COLO668 (cell line): ENCODE measurements around the gene SVOP.
"Not testable (repeated sequence)": the region's sequence is repeated elsewhere in the genome, so short reads cannot be mapped to it uniquely, and the experiment has no call there.

Experiments used
- DNase-seq: peaks from one replicate; lab custom pipeline; 2025; ENCODE audit not compliant: unreplicated experiment; lab: John Stamatoyannopoulos, UW

SVOP gene

DNA sequence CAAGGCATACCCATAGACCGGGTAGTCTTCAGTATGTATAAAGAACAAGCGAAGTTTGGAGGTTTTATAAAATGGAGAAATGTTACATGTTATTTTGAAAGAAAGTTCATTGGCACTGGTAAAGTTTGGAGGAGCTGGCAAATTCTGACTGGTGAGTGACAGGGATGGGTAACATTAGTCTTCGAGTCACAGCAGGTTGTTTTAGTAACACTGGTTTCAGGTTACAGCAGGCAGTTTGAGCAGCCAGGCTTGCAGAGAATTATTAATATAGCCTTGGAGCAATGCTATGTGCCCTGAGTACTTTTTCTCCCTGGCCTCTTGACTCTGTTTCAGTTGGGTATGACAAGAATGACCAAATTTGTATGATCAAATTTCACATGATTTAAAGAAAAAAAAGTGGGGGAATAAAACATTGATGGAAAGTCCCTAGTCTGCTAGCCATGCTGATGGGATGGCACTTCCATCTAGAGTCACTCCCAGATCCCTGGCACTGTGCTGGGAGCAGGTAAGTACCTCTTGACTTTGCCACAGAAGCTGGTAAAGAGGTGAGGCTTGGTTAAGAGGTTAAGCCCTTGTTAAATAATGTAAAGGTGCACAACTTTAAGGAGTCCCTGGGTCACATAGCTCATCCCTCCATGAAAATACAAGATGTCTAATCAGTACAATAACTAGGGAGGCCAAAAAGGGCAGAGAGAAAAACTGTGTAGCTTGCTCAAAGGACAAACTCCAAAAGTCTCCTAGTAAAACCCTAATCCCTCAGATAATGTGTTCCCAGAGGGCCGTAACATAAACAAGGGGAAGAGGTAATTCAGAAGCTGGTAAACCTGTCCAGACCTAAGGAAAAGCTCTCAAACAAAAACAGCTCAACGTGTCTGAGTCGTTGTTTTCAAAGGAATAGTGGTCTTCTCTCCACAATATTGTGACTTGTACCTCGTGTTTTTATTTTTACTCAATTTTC is 12.7 kb upstream of the SVOP start:
- no peak for DNase-seq

DNA sequence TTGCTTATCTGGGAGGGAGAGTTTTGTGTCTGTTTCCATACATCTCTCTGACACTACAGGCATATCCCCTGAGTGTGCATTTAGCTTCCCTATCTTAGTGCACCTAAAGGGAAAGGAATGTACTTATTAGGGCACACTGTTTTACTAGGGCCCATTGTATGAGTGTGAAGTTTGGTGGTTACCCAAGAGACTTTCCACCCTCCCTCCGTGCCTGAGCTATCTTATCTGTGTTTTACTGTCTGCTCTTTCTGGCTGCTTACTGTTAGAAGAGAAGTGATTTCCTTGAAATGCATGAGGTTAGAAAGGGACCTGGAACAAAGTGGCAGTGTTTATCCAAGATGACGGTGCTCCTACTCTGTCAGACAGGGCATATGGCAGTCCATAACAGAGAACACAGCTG is 8.5 kb upstream of the SVOP start:
- DNase-seq: no peak

DNA sequence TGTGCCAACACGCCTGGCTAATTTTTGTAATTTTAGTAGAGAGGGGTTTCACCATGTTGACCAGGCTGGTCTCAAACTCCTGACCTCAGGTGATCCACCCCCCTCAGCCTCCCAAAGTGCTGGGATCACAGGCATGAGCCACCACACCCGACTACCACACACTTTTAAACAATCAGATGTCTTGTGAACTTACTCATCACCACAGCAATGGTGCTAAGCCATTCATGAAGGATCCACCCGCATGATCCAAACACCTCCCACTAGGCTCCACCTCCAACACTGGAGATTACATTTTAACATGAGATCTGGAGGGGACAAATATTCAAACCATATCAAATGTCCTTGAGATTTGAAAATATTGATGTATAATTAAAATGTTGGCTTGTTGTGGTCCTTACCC is 7.8 kb upstream of the SVOP start:
- DNase-seq: not testable (repeated sequence)

DNA sequence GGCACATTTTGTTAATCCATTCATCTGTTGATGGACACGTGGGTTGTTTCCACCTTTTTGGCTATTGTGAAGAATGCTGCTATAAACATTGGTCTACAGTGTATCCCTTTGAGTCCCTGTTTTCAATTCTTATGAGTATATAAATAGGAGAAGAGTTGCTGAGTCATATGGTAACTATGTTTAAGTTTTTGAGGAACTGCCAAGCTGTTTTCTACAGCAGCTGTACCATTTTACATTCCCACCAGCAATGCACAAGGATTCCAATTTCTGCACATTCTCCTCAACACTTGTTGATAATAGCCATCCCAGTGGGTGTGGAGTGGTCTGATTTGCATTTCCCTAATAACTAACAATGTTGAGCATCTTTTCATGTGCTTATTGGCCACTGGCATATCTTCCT is 6.9 kb upstream of the SVOP start:
- no peak for DNase-seq

DNA sequence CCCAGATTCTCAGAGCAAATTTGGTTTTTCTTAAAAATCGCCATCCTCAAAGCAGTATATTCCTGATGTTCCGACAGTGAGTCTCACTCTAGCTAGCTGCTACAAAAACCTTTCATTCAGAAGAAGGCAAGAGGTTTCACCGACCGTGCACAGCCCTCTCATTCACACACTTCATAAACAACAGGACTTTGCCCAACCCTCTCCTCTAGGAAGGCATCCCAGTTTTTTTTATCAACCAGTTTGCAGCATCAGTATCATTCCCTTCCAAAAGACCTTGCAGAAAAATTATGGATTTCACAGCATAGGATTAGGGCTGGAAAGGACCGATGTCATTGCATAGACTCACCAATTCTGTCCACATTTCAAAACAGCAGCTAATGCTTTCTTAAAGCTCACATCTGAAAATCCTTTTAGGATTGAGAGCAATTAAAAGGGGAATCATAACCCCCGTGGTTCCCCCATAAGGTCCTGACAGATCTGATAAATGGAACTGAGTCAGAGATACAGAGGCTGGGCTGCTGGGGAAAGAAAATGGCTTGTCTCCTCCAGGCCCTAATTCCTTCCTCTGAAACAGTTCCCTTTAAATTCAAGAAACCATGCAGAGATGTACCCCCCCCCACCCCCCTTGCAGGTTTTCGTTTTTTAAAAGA is 597 bp downstream of the SVOP start:
- no peak for DNase-seq

DNA sequence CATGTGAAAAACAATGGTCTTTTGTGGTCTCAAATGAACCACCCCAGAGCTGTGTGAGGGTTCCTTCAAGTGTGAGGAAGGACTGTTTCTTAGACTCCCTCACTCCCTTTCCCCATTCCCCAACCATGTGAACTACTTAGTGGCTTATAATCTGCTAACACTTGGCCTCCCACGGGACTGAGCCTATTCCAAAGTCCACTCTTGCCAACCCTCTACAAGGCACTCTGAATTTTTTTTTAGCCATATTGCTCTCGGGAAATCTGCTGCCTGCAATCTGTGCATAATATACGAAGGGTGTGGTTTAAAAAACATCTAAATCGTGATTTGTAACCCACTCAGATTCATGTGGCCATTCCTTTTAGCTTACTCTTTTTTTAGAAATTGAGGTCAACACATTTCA is 2.6 kb downstream of the SVOP start:
- no peak for DNase-seq

DNA sequence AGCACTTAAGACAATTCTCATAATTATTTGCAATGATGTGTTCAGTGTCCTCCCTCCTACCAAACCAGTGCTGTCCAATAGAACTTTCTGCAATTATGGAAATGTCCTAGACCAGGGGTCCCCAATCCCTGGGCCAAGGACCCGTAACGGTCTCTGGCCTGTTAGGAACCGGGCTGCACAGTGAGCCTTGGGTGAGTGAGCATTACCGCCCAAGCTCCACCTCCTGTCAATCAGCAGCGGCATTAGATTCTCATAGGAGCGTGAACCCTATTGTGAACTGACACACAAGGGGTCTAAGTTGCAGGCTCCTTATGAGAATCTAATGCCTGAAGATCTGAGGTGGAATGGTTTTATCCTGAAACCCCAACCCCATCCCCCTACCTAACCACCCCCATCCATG is 3.9 kb downstream of the SVOP start:
- DNase-seq: no peak

DNA sequence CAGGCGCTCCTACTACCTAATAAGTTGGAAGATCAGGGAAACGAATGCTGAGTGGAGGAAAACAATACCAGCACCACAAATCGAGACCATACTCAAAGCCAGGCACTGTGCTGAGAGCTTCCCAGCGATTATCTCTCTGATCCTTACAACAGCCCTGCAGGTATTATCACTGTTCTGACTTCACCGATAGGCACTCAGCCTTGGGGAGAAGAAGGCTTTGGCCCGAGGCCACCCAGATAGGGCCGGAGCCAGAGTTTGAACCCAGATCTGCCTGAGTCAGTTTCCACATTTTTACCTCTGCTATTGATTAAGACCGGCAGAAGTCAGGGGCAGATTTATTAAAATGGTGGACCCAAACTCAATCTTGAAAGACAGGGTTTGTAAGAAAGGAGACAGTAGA is 4.9 kb downstream of the SVOP start:
- no peak for DNase-seq

DNA sequence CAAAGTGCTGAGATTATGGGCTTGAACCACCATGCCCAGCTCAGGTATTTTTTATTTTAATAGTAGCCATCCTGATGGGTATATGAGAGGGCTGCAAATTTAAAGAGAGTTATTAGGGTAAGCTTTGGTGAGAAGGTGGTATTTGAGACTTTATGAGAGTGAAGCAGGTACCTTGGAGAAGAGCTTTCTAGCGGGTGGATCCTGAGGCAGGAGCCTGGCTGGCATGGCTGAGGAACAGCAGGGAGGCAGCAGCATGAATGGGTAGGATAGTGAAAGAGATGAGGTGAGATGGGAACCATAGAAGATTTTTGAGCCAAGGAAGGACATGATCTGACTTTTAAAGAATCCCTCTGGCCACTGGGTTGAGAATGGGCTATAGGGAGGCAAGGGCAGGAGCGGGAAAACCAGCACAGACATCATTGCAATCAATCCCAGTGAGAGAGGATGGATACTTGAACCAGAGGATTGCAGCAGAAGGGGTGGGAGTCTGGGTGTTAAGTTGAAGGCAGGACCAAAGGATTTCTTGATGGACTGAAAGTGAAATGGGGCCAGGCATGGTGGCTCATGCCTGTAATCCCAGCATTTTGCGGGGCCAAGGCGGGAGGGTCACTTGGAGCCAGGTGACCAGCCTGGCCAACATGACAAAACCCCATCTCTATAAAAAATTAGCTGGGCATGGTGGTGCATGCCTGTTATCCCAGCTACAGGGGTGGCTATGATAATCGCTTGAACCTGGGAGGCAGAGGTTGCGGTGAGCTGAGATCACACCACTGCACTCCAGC is 5.7 kb downstream of the SVOP start:
- DNase-seq: no peak

DNA sequence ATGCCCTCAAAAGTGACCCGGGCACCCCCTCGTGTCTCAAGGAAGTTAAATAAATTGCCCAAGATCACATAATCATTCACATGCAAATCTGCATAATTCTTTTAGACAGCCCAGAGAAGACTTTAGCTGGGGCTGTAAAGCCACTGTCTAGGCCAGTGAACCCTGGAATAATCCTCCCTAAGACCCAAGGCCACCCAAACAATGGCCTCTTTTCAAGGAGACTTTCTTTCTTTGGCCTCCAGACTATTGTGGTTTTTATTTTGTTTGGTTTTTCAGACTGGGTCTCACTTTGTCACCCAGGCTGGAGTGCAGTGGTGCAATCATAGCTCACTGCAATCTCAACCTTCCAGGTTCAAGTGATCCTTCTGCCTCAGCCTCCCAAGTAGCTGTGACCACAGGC is 10.6 kb downstream of the SVOP start:
- DNase-seq: no peak

DNA sequence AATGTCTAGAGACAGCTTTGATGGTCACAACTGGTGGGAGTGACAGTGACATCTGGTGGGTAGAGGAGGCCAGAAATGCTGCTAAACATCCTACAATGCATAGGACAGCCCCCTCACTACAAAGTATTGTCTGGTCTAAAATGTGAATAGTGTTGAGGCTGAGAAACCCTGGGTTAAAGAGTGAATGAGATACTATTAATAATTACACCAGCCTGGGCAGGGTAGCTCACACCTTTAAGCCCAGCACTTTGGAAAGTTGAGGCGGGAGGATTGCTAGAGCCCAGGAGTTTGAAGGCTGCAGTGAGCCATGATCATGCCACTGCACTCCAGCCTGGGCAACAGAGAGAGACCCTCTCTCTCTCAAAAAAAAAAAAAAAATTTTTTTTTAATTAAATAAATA is 11.1 kb downstream of the SVOP start:
- no peak for DNase-seq

DNA sequence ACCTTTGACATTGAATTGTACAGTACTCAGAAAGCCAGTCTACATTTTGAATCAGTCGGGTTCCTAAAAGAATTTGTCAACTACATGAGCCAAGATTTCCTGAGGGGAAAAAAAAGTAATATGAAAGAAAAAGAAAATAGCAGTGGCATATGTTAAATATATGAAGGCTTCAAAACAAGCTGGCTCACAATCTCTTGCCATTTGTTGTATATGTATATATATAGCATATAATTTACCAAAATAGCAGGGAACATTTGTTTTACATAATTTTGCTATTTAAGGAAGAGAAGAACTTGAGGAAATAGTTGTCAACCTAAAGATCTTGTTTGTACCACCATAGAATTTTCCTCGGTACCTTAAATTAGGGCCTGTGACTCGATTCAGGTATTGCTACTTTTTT is 16.9 kb downstream of the SVOP start:
- DNase-seq: no peak

DNA sequence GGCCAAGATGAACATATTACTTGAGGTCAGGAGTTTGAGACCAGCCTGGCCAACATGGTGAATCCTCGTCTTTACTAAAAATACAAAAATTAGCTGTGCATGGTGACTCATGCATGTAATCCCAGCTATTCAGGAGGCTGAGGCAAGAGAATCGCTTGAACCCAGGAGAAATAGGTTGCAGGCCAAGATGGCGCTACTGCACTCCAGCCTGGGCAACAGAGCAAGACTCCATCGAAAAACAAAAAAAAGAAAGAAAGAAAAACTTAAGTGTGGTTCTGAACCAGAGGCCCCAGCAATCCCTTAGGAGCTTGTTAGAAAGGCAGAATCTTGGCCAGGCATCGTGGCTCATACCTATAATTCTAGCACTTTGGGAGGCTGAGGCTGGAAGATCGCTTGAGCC is 24.5 kb downstream of the SVOP start:
- no peak for DNase-seq

DNA sequence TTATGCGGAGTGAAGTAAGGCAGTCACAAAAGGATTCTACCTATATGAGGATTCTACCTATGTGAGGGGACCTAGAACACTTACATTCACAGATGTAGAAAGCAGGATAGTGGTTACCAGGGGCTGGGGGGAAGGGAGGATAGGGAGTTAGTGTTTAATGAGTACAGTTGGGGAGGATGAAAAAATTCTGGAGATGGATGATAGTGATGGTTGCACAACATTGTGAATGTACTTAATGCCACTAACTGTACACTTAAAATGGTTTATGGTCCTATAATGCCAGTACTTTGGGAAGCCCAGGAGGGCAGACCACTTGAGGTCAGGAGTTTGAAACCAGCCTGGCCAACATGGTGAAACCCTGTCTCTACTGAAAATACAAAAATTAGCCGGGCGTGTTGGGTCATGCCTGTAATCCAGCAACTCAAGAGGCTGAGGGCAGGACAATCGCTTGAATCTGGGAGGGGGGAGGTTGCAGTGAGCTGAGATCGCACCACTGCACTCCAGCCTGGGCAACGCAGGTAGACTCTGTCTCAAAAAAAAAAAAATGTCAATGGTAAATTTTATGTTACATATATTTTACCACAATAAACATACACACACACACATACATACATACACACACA is 25.4 kb downstream of the SVOP start:
- no peak for DNase-seq

DNA sequence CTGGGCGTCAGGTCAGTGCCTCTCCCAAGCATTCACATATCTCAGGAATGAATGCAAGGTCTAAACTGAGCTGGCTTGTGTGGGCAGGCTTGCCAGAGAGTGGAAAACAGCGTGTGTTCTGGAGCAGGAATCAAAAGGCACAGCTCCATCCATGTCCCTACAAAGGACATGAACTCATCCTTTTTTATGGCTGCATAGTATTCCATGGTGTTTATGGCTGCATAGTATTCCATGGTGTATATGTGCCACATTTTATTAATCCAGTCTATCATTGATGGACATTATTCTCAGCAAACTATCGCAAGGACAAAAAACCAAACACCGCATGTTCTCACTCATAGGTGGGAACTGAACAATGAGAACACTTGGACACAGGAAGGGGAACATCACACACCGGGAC is 30.8 kb downstream of the SVOP start:
- DNase-seq: not testable (repeated sequence)

DNA sequence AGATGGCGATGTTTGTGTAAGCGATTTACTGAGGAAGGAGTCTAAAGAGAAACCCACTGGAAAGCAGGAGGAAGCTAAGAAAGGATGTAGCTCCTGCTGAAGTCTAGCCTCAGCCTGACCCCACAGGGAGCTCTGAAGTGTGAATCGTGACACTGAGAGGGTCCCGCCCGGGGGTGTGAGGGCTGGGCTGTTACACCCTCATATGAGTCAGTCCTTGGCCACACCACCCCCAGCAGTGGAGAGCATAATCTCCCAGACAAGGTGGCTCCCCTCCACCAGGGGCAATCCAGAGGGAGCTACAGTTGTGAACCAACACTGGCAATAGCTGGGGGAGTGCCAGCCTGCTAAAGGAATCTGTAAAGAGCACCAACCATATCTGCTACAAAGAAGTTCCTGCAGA is 31.5 kb downstream of the SVOP start:
- no peak for DNase-seq

DNA sequence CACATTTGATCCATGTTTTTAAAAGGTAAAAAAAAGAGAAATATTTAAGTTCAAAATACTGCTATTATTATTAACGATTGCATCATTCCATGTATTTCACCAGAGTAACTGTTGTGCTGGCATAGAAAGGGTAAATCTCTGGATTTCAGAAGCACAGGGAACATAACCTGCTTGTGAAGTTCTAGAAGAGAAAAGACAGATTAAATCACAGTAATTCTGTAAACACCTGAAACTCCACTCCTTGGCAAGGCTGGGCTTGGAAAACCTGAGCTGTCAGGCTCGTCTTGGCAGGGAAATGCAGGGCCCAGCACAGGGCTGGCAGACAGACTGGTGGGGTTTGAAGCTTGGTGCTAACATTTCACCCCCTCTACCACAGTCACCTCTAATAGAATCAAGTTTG is 35.1 kb downstream of the SVOP start:
- no peak for DNase-seq

DNA sequence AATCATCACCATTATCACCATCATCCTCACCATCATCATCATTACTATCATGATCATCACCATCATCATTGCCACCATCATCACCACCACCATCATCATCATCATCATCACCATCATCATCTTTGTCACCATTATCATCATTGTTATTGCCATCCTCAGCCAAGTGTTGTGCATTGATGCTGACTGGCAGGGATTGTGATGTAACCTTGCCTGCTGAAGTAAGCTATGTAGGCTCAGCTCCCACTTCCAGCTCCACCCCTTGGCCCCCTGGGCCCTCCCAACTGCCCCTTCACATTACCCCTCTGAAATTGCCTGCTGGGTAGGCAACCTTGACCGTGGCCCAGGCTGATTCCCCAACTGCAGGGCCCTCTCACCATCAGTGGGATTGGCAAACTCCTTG is 37.6 kb downstream of the SVOP start:
- no peak for DNase-seq

DNA sequence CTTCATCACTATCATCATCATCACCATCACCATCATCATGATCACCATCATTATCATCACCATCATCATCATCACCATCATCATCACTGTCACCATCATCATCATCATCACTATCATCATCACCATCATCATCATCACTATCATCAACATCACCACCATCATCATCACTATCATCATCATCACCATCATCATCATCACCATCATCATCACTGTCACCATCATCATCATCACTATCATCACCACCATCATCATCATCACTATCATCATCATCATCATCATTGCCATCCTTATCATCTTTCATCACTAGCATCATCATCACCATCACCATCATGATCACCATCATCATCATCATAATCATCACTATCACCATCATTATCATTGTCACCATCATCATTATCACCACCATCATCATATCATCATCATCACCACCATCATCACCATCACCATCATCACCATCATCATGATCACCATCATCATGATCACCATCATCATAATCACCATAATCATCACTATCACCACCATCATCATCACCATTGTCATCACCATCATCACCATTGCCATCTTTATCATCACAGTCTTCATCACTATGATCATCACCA is 38.1 kb downstream of the SVOP start:
- DNase-seq: no peak

DNA sequence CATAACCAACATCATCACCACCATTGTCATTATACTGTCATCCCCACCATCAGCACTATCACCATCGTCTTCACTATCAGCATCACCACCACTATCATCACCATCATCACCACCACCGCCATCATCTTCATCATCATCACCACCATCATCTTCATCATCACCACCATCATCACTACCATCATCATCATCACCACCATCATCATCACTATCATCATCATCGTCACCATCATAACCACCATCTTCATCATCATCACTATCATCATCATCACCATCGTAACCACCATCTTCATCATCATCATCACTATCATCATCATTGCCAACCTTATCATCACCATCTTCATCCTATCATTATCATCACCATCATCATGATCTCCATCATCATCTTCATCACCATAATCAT is 39.0 kb downstream of the SVOP start:
- DNase-seq: no peak
